Stimulated activated CD8-positive, alpha-beta memory T cell treated with anti-CD3 and anti-CD28 coated beads, Interleukin-12 subunit alpha, Interleukin-12 subunit beta, amount 100 ng/mL, for 1 hour (primary cell): ENCODE results near the gene HOXC10.

Source experiments
- DNase-seq: peaks from one replicate; pipeline ENCODE4 v3.0.0-alpha.2; 2020; ENCODE audit warnings: low read depth

HOXC10 gene

GRCh38 chr12:53950789-53951576, 34.0 kb upstream of the HOXC10 start:
- DNase-seq, result no peak

GRCh38 chr12:53951577-53952334, 33.2 kb upstream of the HOXC10 start:
- DNase-seq, result no peak

DNA sequence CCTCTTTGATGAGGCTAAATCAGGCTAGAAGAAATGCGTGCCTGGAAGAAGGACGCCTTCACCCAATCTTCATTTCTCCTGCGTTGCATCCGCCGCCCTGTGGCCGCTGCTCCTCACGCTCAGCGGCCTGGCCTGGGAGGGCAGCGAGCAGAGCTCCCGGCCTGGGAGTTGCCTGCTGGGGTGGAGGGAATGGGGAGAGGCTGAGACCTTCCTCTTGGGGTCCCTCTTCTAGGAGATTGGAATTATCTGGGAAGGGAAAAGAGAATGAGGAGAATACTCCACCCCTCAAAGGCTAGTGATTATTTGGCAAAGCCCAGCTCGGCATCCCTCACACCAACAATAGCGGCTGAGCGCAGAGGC, 32.6 kb upstream of the HOXC10 start:
- DNase-seq, result no peak

GRCh38 chr12:53952871-53953734, 31.8 kb upstream of the HOXC10 start:
- no peak for DNase-seq

- DNase-seq, result no peak
Observed at GRCh38 chr12:53953831-53954693, 30.9 kb upstream of the HOXC10 start.

DNA sequence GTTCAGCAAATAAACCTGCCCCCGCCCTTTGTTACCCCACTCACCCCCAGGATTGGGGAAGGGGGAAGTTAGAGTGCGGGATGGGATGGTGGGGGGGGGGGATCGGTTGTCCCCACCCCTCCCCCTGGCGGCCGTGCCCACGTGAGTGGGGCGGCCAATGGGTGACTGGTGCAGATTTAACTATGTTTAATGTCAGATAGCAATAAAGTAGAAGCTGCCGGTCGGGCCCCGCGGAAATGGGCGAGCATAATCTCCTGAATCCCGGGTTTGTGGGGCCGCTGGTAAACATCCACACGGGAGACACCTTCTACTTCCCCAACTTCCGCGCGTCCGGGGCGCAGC, 30.3 kb upstream of the HOXC10 start, which contains the start of gene HOXC12:
HOXC12 (plus strand) TSS at position 210 of the 342 bp plus-strand sequence; CDS start at position 237, 27 bp downstream.
- no peak for DNase-seq

DNA sequence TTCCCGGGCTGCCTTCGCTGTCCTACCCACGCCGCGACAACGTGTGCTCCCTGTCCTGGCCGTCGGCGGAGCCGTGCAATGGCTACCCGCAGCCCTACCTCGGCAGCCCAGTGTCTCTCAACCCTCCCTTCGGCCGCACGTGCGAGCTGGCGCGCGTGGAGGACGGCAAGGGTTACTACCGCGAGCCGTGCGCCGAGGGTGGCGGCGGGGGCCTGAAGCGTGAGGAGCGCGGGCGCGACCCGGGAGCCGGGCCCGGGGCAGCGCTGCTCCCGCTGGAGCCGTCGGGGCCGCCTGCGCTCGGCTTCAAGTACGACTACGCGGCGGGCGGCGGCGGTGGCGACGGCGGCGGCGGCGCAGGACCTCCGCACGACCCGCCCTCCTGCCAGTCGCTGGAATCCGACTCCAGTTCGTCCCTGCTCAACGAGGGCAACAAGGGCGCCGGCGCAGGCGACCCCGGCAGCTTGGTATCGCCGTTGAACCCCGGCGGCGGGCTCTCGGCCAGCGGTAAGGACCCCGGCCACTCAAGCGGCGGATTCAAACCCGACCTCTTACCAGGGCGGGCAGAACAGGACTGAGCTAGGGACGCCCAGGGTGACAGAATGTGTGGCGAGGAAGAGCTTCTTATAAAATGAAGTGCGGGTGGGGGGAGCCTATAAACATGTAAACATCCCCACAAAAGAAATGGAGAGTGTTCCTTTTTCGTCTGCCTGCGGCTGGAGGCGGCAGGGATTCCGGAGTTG, 29.7 kb upstream of the HOXC10 start:
- no peak for DNase-seq

DNA sequence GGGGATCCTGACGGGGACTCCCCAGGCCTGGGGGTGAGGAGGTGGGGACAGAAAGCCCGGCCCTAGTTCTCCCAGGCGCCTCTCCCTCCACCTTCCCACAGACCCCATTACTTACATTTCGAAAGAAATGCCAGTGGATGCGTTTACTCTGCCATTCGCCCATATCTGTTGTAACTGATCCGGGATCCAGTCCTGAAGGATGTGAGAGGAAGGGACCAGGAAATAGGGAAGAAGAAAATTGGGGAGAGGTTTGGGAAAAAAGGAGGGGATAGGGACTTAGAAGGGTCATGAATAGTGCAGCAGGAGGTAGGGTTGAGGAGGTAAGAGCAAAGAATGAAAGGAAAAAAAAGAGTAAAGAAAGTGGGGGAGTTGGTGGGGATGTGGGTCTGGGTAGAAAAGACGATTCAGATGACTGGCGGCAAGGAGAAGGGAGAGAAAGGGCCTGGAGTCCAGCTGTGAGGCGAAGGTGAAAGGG, 29.1 kb upstream of the HOXC10 start:
- no peak for DNase-seq

DNA sequence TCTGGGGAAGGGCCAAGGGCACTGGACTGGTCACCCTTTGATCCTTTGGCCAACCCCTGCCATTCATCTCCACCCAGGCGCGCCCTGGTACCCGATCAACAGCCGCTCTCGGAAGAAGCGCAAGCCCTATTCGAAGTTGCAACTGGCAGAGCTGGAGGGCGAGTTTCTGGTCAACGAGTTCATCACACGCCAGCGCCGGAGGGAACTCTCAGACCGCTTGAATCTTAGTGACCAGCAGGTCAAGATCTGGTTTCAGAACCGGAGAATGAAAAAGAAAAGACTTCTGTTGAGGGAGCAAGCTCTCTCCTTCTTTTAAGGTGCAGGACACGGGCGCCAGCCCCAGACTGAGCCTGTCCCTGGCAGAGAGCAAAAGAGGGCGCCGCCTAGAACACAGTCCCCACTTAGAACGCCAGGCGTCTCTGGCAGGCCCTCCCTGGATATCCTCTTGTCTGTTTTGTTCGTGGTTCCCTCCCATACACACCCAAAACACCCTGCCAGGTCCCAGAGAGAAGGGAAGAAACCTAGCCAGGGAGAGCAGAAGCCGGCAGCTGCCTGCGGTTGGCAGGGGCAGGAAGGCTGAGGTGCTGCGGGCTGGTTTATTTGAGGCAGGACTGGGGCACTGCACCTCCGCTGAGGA, 28.6 kb upstream of the HOXC10 start:
- DNase-seq, result no peak

DNA sequence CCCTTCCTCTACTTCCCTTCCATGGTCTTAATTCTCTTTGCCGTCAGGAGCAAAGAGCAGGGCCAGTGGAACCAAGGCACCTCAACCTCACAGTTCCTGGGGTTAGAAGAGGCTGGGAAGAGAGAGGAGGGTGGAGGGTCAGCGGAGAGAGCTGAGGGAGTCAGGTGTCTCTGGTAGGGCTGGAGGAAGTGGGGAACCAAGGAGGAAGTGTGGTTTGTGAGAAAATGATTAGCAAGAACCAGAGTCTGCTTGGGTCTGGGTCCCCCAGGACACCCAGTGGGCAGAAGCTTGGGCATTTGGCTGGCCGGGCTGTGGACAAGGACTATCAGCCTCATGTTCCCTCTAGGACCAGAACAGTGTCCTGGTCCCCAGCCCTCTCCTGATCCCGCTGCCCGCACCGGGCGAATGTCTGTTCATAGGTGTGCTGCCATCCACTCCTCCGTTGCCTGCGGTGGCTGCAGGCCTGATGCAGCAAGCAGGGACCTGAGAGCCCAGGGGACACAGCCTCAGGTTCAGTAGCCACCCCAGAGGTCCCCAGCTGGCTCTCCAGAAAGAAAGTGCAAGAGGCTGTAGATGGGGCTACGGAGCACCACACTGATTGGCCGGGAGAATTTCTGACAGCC, 27.9 kb upstream of the HOXC10 start:
- no peak for DNase-seq

DNA sequence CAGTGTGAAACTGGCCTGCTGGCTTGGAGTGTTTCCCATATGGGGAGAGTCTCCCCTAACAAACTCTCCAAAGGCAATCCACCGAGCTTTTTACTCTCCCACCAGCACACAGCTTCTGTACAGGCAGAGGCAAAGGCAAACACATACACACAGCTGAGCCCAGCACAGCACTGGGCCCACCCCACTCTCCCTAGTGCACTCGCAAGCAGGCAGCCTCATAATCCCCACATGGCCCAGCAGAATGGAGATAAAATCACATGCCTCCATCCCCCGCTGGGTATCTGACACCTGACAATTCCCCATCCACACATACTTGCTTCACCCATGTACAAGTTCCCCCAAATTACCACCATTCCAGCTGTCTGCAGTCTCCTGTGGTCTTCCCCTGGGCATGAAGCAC, 26.8 kb upstream of the HOXC10 start:
- no peak for DNase-seq

DNA sequence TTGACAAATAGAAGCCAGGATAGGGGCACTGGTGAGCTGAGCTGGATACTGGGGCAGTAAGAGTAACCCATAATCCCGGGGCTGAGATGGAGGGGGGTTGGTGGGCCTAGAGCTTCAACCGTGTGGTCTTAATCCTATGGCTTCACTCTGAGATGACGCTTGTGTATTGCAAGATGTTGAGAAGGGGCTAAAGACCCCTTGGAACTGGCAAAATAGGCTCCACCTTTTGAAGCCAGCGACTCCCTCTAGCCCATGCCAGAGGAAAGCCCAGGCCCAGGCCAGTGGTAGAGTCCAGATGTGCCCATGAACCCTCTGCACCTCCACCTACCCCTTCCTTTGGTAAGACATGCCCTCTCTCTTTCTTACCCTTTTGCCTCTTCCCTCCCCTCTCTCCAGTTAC, 25.6 kb upstream of the HOXC10 start:
- DNase-seq, result no peak

- DNase-seq, result no peak
Observed at GRCh38 chr12:53960187-53961024, 24.5 kb upstream of the HOXC10 start.

- DNase-seq, result no peak
Observed at GRCh38 chr12:53961025-53961761, 23.8 kb upstream of the HOXC10 start.

- no peak for DNase-seq
Observed at GRCh38 chr12:53963005-53963404, 21.9 kb upstream of the HOXC10 start.

DNA sequence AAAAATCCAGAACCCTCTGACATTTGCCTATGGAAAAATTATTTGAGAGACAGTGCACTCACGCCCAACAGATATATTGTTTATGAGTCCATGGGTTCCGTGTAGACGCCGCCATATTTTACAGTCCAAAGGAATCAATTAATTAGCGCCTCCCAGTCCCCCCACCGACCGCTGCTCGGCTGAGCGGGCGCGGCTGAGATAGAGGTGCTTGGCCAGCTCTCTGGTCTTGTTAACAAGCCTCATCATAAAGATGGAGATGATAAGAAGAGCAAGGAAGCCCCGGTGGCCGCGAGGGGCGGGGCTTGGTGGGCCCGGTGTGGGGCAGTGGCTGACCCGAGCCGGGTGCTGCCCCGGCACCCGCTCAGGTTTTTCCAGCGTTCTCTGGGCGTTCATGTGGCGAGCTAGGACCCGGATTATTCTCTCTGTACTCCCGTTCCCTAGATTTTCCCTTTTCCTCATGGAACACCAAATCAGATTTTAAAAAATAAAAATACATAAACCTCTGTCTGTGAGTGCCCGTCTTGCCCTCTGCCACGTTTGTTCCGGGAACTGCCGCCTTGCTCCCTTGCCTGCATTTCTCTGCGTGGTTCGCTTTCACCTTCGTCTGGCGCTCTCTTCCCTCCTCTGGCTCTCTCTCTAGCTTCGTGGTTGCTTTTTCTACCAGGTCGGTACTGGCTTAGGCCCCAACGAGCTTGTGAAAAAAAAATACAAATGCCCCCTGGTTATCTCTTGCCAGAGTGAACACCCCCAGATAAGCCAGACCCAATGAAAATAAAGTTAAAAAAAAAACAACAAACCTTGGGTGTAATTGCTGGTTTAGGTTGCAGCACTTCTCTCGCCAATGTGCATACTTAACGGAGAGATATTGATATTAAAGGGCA, 21.3 kb upstream of the HOXC10 start:
- no peak for DNase-seq

DNA sequence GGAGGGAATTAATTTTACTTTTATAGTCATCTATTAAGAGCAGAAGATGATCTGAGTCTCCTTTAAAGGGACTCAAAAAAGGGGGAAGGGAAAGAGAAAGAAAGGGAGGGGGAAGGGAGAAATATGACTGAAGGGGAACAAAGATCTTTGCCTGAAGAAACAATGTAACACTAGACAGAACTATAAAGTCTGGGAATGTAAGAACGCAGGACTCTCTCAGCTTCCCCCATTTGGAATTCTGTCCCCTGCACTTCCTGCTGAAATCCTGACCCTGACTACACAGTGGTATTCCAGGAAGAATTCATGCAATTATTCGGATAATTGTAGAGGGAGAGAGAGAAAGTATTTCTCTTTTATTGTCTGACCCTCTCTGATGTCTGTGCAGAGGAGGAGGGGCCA, 20.6 kb upstream of the HOXC10 start:
- DNase-seq, result no peak
